GM21619 (cell line): ENCODE results near the gene DOCK7.
"Not testable (repeated sequence)": the region's sequence is repeated elsewhere in the genome, so short reads cannot be mapped to it uniquely, and the experiment has no call there.

Experiments
- ATAC-seq: cut with Tn5 transposase; IDR thresholded peaks from one replicate; pipeline ENCODE4 v1.9.1; 2021; ENCODE audit not compliant: unreplicated experiment

Gene DOCK7

GRCh38 chr1:62698161-62698560 is 10.0 kb upstream of the DOCK7 start:
- ATAC-seq: not testable (repeated sequence)

GRCh38 chr1:62694479-62694878 is 6.3 kb upstream of the DOCK7 start:
- ATAC-seq: not testable (repeated sequence)

- no peak for ATAC-seq
These were observed 4.9 kb upstream of the DOCK7 start for GRCh38 chr1:62693123-62693522.

- no peak for ATAC-seq
These were observed 3.1 kb upstream of the DOCK7 start for GRCh38 chr1:62691062-62691844.

- no peak for ATAC-seq
These were observed 1.3 kb upstream of the DOCK7 start for GRCh38 chr1:62689524-62689923.

GRCh38 chr1:62688687-62689085 is 500 bp upstream of the DOCK7 start:
- ATAC-seq: no peak

GRCh38 chr1:62687421-62687902 is 724 bp downstream of the DOCK7 start:
- peak; percentile 42 for ATAC-seq

GRCh38 chr1:62686822-62687221 is 1.4 kb downstream of the DOCK7 start:
- ATAC-seq: no peak

- ATAC-seq: no peak
These were observed 2.7 kb downstream of the DOCK7 start for GRCh38 chr1:62685431-62685859.

GRCh38 chr1:62682531-62682930 is 5.7 kb downstream of the DOCK7 start:
- ATAC-seq: no peak

- ATAC-seq: not testable (repeated sequence)
These were observed 7.2 kb downstream of the DOCK7 start for GRCh38 chr1:62680992-62681391.

- ATAC-seq: not testable (repeated sequence)
These were observed 10.4 kb downstream of the DOCK7 start for GRCh38 chr1:62677822-62678221.

GRCh38 chr1:62676611-62677356 is 11.4 kb downstream of the DOCK7 start:
- no peak for ATAC-seq

- ATAC-seq: no peak
These were observed 14.6 kb downstream of the DOCK7 start for GRCh38 chr1:62673629-62674028.

GRCh38 chr1:62672029-62672428 is 16.2 kb downstream of the DOCK7 start:
- no peak for ATAC-seq

- no peak for ATAC-seq
These were observed 33.4 kb downstream of the DOCK7 start for GRCh38 chr1:62654744-62655143.

- no peak for ATAC-seq
These were observed 35.8 kb downstream of the DOCK7 start for GRCh38 chr1:62652387-62652786.

- ATAC-seq: no peak
These were observed 44.9 kb downstream of the DOCK7 start for GRCh38 chr1:62643283-62643682.

GRCh38 chr1:62637392-62638105 is 50.6 kb downstream of the DOCK7 start:
- no peak for ATAC-seq

- no peak for ATAC-seq
These were observed 59.7 kb downstream of the DOCK7 start for GRCh38 chr1:62628506-62628905.

GRCh38 chr1:62625415-62625814 is 62.8 kb downstream of the DOCK7 start:
- no peak for ATAC-seq
